ENCODE data around the gene KIAA0825.

Gene KIAA0825

GRCh38 chr5:94267350-94267899 is 351.0 kb downstream of the KIAA0825 start:
- TF ChIP-seq CTCF (IDR thresholded peaks at IDR 0.05; ENCODE audit: low read depth, low read length) (no peak), MYC (IDR thresholded peaks at IDR 0.05; ENCODE audit: low read depth, low read length) (no peak), MAX (IDR thresholded peaks at IDR 0.05; ENCODE audit: low read depth, low read length) (no peak), POLR2A (IDR thresholded peaks at IDR 0.05; ENCODE audit: extremely low read depth, insufficient read length) (no peak)
- no peak overlapping the region for H3K4me3 ChIP-seq (ENCODE audit: low read depth, low read length)
- peak; percentile 4 for DNase-seq (ENCODE audit: low read depth)

GRCh38 chr5:94266170-94266569 is 352.2 kb downstream of the KIAA0825 start:
- DNase-seq (ENCODE audit: low read depth) = no peak
- no peak for TF ChIP-seq MYC (IDR thresholded peaks at IDR 0.05; ENCODE audit: low read depth, low read length)
- TF ChIP-seq MAX (IDR thresholded peaks at IDR 0.05; ENCODE audit: low read depth, low read length) = no peak
- no peak for TF ChIP-seq POLR2A (IDR thresholded peaks at IDR 0.05; ENCODE audit: extremely low read depth, insufficient read length)
- no peak for TF ChIP-seq CTCF (IDR thresholded peaks at IDR 0.05; ENCODE audit: low read depth, low read length)
- H3K4me3 ChIP-seq (ENCODE audit: low read depth, low read length) = no peak overlapping the region

GRCh38 chr5:94263068-94263467 is 355.3 kb downstream of the KIAA0825 start:
- no peak for DNase-seq (ENCODE audit: low read depth)
- H3K4me3 ChIP-seq (ENCODE audit: low read depth, low read length) = no peak overlapping the region
- TF ChIP-seq CTCF (IDR thresholded peaks at IDR 0.05; ENCODE audit: low read depth, low read length) (no peak), POLR2A (IDR thresholded peaks at IDR 0.05; ENCODE audit: extremely low read depth, insufficient read length) (no peak), MAX (IDR thresholded peaks at IDR 0.05; ENCODE audit: low read depth, low read length) (no peak), MYC (IDR thresholded peaks at IDR 0.05; ENCODE audit: low read depth, low read length) (no peak)

GRCh38 chr5:94260096-94260495 is 358.3 kb downstream of the KIAA0825 start:
- no peak for TF ChIP-seq MYC (IDR thresholded peaks at IDR 0.05; ENCODE audit: low read depth, low read length)
- TF ChIP-seq CTCF (IDR thresholded peaks at IDR 0.05; ENCODE audit: low read depth, low read length) = no peak
- TF ChIP-seq MAX (IDR thresholded peaks at IDR 0.05; ENCODE audit: low read depth, low read length) = no peak
- TF ChIP-seq POLR2A (IDR thresholded peaks at IDR 0.05; ENCODE audit: extremely low read depth, insufficient read length) = no peak
- no peak for DNase-seq (ENCODE audit: low read depth)
- no peak overlapping the region for H3K4me3 ChIP-seq (ENCODE audit: low read depth, low read length)

GRCh38 chr5:94254214-94254613 is 364.2 kb downstream of the KIAA0825 start:
- TF ChIP-seq POLR2A (IDR thresholded peaks at IDR 0.05; ENCODE audit: extremely low read depth, insufficient read length) = no peak
- TF ChIP-seq CTCF (IDR thresholded peaks at IDR 0.05; ENCODE audit: low read depth, low read length) = no peak
- TF ChIP-seq MAX (IDR thresholded peaks at IDR 0.05; ENCODE audit: low read depth, low read length) = no peak
- no peak for TF ChIP-seq MYC (IDR thresholded peaks at IDR 0.05; ENCODE audit: low read depth, low read length)
- DNase-seq (ENCODE audit: low read depth) = peak; percentile 4
- no peak overlapping the region for H3K4me3 ChIP-seq (ENCODE audit: low read depth, low read length)
